NCI-H2107 treated with DMSO at 0.1 percent for 48 hours (cell line): ENCODE data around the gene PCDH1.
A peak's percentile ranks its signal among the peaks of the same experiment; 100 is the strongest.
"Not testable (repeated sequence)": the region's sequence is repeated elsewhere in the genome, so short reads cannot be mapped to it uniquely, and the experiment has no call there.

Experiments used
- DNase-seq: peaks from one replicate; lab custom pipeline; 2025; ENCODE audit not compliant: unreplicated experiment; lab: John Stamatoyannopoulos, UW

Gene PCDH1

DNA sequence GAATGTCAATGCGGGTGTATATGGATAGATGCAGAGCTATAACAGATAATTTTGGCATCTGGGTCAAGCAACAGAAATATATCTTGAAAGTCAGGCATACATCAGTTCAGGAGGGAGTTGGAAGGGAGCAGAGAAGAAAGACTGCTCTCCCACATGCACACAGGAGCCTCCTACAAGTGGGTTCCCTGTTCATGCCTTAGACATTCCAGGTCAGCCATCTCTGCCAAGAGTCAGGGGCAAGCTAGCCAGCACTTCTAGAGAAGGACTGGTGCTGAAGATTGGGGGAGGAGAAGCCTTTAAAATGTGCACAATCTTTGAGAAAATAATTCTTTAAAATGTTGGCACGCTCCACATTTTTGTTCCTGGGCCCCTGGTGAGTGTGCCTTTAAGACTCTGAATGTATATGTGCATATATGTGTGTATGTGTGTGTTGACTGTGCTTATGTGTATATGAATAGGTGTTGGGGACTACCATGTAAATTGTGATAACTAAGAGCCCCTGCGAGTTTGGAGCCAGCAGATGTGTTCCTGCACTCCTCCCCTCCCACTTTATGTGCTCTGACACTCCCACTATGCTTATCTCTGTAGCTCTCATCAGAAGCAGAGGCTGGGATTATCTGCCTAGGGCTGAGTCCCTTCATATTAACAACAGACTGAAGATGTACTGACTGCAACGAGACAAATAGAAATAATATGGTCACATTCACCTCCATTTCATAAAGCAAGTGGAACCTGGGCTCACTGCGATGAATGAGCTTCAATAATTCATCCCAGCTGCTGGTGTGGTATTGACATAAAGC lies 24.0 kb upstream of the PCDH1 start:
- DNase-seq: no peak

GRCh38 chr5:141898448-141899049 lies 20.3 kb upstream of the PCDH1 start:
- DNase-seq: no peak

GRCh38 chr5:141897425-141897824 lies 19.2 kb upstream of the PCDH1 start:
- DNase-seq: no peak

GRCh38 chr5:141890429-141890828 lies 12.2 kb upstream of the PCDH1 start:
- not testable (repeated sequence) for DNase-seq

- DNase-seq: no peak
Observed at GRCh38 chr5:141889282-141889871, 11.2 kb upstream of the PCDH1 start.

- no peak for DNase-seq
Observed at GRCh38 chr5:141883892-141884318, 5.7 kb upstream of the PCDH1 start.

GRCh38 chr5:141883184-141883891 lies 5.1 kb upstream of the PCDH1 start:
- no peak for DNase-seq

- DNase-seq: no peak
Observed at GRCh38 chr5:141882594-141883183, 4.5 kb upstream of the PCDH1 start.

- DNase-seq: no peak
Observed at GRCh38 chr5:141881886-141882285, 3.7 kb upstream of the PCDH1 start.

GRCh38 chr5:141880961-141881801 lies 3.0 kb upstream of the PCDH1 start:
- no peak for DNase-seq

GRCh38 chr5:141879941-141880738 lies 1.9 kb upstream of the PCDH1 start:
- no peak for DNase-seq

DNA sequence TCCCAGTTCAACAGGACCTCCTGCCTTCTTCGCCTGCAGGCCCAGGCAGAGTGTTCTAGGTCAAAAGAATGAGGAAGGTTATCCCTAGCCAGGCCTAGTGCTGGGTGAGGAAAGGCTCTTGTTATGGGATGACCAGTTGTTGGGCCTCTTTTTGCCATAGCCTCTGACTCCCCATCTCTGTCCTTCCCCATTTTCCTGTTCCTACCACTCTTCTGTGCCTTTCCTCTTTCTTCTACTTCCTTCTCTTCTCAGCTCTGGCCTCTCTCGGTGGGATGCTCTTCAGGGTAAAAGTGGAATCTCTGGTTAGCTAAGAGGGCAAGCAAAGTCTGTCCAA lies 1.2 kb upstream of the PCDH1 start:
- no peak for DNase-seq

DNA sequence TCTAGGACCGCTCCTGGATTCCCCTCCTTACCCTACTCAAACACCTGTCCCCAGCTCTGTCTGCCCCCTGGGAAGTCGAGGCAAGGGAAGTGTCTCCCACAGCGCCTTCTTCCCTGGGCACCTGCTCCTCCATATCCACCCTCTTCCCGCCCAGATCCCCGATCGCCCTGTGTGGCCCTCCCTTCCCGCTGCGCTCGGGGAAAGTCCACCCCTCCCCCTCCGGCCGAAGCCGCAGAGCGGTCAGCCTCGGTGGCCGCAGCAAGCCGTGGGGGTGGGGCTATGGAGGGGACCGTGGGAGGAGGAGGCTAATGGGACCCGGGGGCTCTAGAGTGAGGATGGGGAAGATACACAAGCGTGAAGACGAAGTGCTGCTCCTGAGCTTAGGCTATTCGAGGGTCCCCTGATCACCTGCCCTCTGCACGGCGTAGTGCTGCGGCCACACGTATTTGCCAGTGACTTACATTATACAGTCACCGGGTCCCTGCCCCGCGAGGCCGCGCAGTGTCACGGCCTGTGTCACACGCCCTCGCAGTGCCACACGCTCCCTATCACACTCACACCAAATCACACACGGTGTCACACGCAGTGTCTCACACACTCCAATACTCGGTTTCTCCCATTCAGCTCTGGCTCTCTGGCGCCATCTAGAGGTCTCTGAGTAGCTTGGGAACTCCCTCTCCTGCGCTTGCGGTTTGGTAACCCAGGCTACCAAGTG lies 658 bp upstream of the PCDH1 start:
- peak; percentile 81 for DNase-seq

DNA sequence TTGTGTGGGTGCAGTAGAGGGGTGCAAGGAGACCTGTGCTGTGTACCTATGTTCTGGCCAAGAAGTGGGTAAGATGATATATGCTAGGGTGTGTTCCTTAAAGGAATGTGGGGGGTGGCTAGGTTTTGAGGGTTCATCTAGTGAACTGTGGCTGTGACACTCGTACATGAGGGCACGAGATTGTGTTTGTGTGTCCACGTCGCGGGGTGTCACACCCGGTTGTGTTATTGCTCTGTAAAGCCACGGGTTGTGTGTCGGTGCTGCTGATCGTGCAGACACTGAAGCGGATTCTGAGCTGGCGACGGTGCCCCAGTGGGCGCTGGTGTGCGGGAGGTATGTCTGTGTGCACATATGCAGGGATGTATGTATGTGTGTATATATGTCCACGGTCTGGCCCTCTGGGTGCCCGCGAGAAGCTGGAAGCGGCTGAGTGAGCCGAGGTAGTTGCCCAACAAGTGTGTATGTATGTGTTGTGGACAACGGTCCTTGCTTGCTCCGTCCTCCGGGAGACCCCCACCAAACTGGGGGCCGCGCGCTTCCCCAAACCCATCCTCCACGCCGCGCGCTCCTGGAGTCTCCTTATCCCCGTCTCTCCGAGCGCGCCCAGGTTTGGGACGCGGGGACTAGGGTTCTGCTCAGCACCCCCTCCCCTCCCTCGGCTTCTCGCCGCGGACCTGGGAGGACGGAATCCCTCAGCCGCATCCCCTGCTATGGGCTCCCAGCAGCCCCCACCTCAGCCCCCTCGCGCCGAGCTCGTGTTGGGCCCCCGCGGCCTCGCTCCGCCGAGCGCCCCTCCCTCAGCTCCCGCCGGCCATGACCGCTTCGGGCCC lies 639 bp downstream of the PCDH1 start:
- DNase-seq: no peak

- peak; percentile 20 for DNase-seq
Observed at GRCh38 chr5:141876628-141877355, 1.4 kb downstream of the PCDH1 start.

DNA sequence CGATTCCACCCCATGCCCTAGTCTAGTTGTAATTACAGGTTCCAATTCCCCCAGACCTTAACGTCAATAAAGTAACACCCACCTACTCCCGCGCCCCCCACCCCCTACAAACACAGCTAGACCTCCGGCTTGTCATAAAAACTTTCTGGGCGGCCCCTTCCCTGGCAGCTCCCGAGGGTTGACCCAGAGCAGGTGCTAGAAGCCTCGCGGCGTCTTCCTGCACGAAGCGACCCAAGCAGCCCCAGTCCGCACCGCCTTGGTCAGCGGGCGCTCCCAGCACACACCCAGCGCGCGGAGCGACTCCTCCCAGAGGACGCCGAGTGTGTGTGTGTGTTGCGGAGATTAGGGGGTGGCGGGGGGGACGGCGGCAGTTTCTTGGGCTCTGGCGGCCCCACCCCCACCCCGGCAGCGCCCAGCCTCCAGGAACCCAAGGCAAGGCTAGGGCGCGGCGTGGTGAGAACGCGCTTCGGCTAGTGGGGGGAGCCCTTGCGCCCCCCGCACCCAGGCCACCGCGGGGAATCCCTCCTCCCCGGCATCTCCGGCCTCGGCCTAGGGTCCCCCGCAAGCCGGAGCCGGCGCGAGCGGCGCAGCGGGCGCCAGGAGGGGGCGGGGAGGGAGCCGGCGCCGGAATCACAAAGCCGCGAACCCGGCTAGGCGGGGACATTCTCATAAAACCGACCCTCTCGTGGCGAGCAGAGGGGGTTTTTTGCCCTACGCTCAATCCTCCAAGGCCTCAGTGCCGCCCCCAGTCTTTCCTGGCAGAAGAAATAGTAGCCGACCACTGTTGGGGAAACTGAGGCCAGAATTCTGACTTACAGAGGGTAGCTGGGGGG lies 2.2 kb downstream of the PCDH1 start:
- DNase-seq: no peak
